H1 (cell line): ENCODE measurements around the gene ZNF624. TPM values are rescaled to one million over a fixed set of nuclear protein-coding genes. Genes with fewer than 3 reads are reported as not detected.

ENCODE experiments used
- CTCF ChIA-PET: fragments of 300-600 bp; sonication (Branson Sonifier 250); formaldehyde crosslinking; loops from one replicate; lab custom pipeline; 2021; ENCODE audit not compliant: partially characterized antibody; lab: Charles Lee
- POLR2A ChIA-PET: fragments of 300-600 bp; sonication (Branson Sonifier 250); formaldehyde crosslinking; loops from one replicate; lab custom pipeline; 2021; ENCODE audit warnings: inconsistent platforms; ENCODE audit not compliant: partially characterized antibody; lab: Charles Lee
- DNase-seq, 2 experiments: peaks; one replicate each; pipeline versions ENCODE4 v3.0.0 to v3.0.0-alpha.2; 2010 to 2022; ENCODE audit warnings: low spot score in 2 of 2, low read depth in 1 of 2, mixed read lengths in 1 of 2
- FAIRE-seq: peaks from 2 replicates; lab custom pipeline; 2011; peaks lifted over from hg19 to GRCh38; lab: Jason Lieb, UNC
- H2AFZ ChIP-seq: 2 replicates; pipeline ENCODE4 v1.8.1; 2012; ENCODE audit warnings: low read length, inconsistent platforms
- H2AK5ac ChIP-seq: 2 replicates; pipeline ENCODE4 v1.6.1; 2013; ENCODE audit warnings: low read depth, low read length
- H2BK120ac ChIP-seq: replicated peaks from 2 replicates; pipeline ENCODE3; 2013; ENCODE audit warnings: low read depth, low read length, inconsistent platforms
- H2BK12ac ChIP-seq: 2 replicates; pipeline ENCODE4 v1.6.1; 2013; ENCODE audit warnings: low read depth, low read length
- H2BK15ac ChIP-seq: 2 replicates; pipeline ENCODE4 v1.6.1; 2013; ENCODE audit warnings: low read length
- H2BK20ac ChIP-seq: 2 replicates; pipeline ENCODE4 v1.6.1; 2013; ENCODE audit warnings: low read length
- H2BK5ac ChIP-seq: 2 replicates; pipeline ENCODE4 v1.6.1; 2013; ENCODE audit warnings: low read depth, low read length
- H3K14ac ChIP-seq: 2 replicates; pipeline ENCODE4 v1.6.1; 2013; ENCODE audit warnings: inconsistent platforms; ENCODE audit not compliant: insufficient read length
- H3K18ac ChIP-seq: 2 replicates; pipeline ENCODE4 v1.6.1; 2013; ENCODE audit warnings: low read length; ENCODE audit errors: extremely low read depth
- H3K23ac ChIP-seq: 2 replicates; pipeline ENCODE4 v1.6.1; 2013; ENCODE audit warnings: inconsistent platforms; ENCODE audit not compliant: insufficient read length
- H3K23me2 ChIP-seq: 2 replicates; pipeline ENCODE4 v1.6.1; 2013; ENCODE audit warnings: low read depth, low read length
- H3K27ac ChIP-seq: 2 replicates; pipeline ENCODE4 v1.6.1; 2011; ENCODE audit warnings: low read depth, low read length, inconsistent platforms
- H3K27me3 ChIP-seq, 4 experiments: replicated peaks in 1 of 4; 1 replicate in 1 of 4; 2 replicates in 3 of 4; pipeline versions ENCODE4 v1.6.1 to v1.8.1; 2011 to 2013; ENCODE audit warnings: low read length in 3 of 4, mild to moderate bottlenecking in 3 of 4, inconsistent platforms in 2 of 4, mixed read lengths in 2 of 4, moderate library complexity in 1 of 4; ENCODE audit not compliant: control insufficient read depth in 3 of 4, insufficient read depth in 3 of 4; ENCODE audit errors: extremely low read depth in 1 of 4
- H3K36me3 ChIP-seq, 4 experiments: 2 replicates each; pipeline versions ENCODE4 v1.6.1 to v1.8.1; 2011 to 2013; ENCODE audit warnings: mild to moderate bottlenecking in 4 of 4, low read length in 3 of 4, moderate library complexity in 2 of 4, control low read depth in 1 of 4, inconsistent platforms in 1 of 4; ENCODE audit not compliant: insufficient read depth in 4 of 4, control insufficient read depth in 2 of 4
- H3K4ac ChIP-seq: replicated peaks from 2 replicates; pipeline ENCODE3; 2013; ENCODE audit warnings: low read length, low read depth, mixed read lengths, inconsistent platforms; ENCODE audit not compliant: insufficient read length
- H3K4me1 ChIP-seq, 4 experiments: replicated peaks in 1 of 4; 1 replicate in 1 of 4; 2 replicates in 3 of 4; pipeline versions ENCODE4 v1.6.1 to v1.8.1; 2011 to 2013; ENCODE audit warnings: low read length in 3 of 4, inconsistent platforms in 2 of 4, mixed read lengths in 1 of 4; ENCODE audit not compliant: insufficient read depth in 4 of 4, control insufficient read depth in 3 of 4
- H3K4me2 ChIP-seq, 2 experiments: 2 replicates each; pipeline versions ENCODE4 v1.6.1 to v1.8.1; 2011 to 2013; ENCODE audit warnings: low read depth in 2 of 2, low read length in 2 of 2, control low read depth in 1 of 2, inconsistent platforms in 1 of 2, mild to moderate bottlenecking in 1 of 2; ENCODE audit not compliant: insufficient read depth in 1 of 2
- H3K4me3 ChIP-seq, 4 experiments: fragments of 200-600, 300-600 bp in 1 of 4; sonication (generic), shearing (Covaris generic), sonication (Bioruptor Twin) in 1 of 4; 2 replicates each; pipeline versions ENCODE4 v1.5.1 to v1.8.1; 2011 to 2016; ENCODE audit warnings: low read length in 4 of 4, low read depth in 3 of 4, control low read depth in 2 of 4, inconsistent platforms in 2 of 4, mild to moderate bottlenecking in 2 of 4, mixed read lengths in 1 of 4, moderate library complexity in 1 of 4; ENCODE audit not compliant: insufficient read depth in 2 of 4; ENCODE audit errors: extremely low read depth in 1 of 4
- H3K56ac ChIP-seq: replicated peaks from 2 replicates; pipeline ENCODE3; 2013; ENCODE audit warnings: low read depth, mild to moderate bottlenecking, mixed read lengths, low read length, inconsistent platforms; ENCODE audit not compliant: insufficient read length
- H3K79me1 ChIP-seq: 2 replicates; pipeline ENCODE4 v1.6.1; 2013; ENCODE audit warnings: low read depth, low read length, control low read depth
- H3K79me2 ChIP-seq, 2 experiments: 2 replicates each; pipeline versions ENCODE4 v1.6.1 to v1.8.1; 2012 to 2013; ENCODE audit warnings: low read length in 2 of 2, mild to moderate bottlenecking in 2 of 2, inconsistent platforms in 1 of 2; ENCODE audit not compliant: insufficient read depth in 2 of 2, control insufficient read depth in 1 of 2
- H3K9ac ChIP-seq, 4 experiments: replicated peaks in 1 of 4; 1 replicate in 1 of 4; 2 replicates in 3 of 4; pipeline versions ENCODE4 v1.6.1 to v1.8.1; 2011 to 2013; ENCODE audit warnings: low read depth in 3 of 4, low read length in 3 of 4, control low read depth in 2 of 4, mild to moderate bottlenecking in 2 of 4, moderate library complexity in 2 of 4, inconsistent platforms in 1 of 4; ENCODE audit errors: extremely low read depth in 1 of 4
- H3K9me3 ChIP-seq, 2 experiments: 2 replicates each; pipeline versions ENCODE4 v1.6.1 to v1.8.1; 2012 to 2013; ENCODE audit warnings: mild to moderate bottlenecking in 2 of 2, moderate library complexity in 2 of 2, control low read depth in 1 of 2, inconsistent platforms in 1 of 2, low read depth in 1 of 2, low read length in 1 of 2, mixed read lengths in 1 of 2; ENCODE audit not compliant: insufficient read depth in 2 of 2
- H4K20me1 ChIP-seq, 2 experiments: replicated peaks in 1 of 2; 2 replicates each; pipeline versions ENCODE3 to v1.8.1; 2011 to 2013; ENCODE audit warnings: inconsistent platforms in 2 of 2, low read length in 2 of 2, mild to moderate bottlenecking in 1 of 2; ENCODE audit not compliant: insufficient read depth in 2 of 2, control insufficient read depth in 1 of 2
- H4K5ac ChIP-seq: 2 replicates; pipeline ENCODE4 v1.6.1; 2013; ENCODE audit warnings: low read length, low read depth, mixed read lengths, inconsistent platforms; ENCODE audit not compliant: insufficient read length
- H4K8ac ChIP-seq: 2 replicates; pipeline ENCODE4 v1.8.0; 2013; ENCODE audit warnings: mild to moderate bottlenecking, moderate library complexity, low read length, inconsistent platforms; ENCODE audit not compliant: insufficient read depth; ENCODE audit errors: extremely low read depth
- H4K91ac ChIP-seq: replicated peaks from 2 replicates; pipeline ENCODE3; 2013; ENCODE audit warnings: low read length, mixed read lengths, inconsistent platforms; ENCODE audit not compliant: insufficient read length
- ASH2L ChIP-seq: fragments of 200-600, 300-600 bp; sonication (generic); IDR thresholded peaks from one replicate; pipeline ENCODE4 v1.7.1; 2017; ENCODE audit warnings: low read length
- BRCA1 ChIP-seq: IDR thresholded peaks from 2 replicates; pipeline ENCODE4 v1.6.1; 2012; ENCODE audit warnings: low read depth, low read length, improper control_type of control experiment
- CBX5 ChIP-seq: fragments of 300-800, 300-1000 bp; sonication (generic); IDR thresholded peaks from 2 replicates; pipeline ENCODE4 v1.7.1; 2016; ENCODE audit warnings: antibody characterized with exemption, low read length, low read depth
- CBX8 ChIP-seq: fragments of 300-800, 300-1000 bp; sonication (generic); IDR thresholded peaks from 2 replicates; pipeline ENCODE4 v1.7.1; 2016; ENCODE audit warnings: low read depth, low read length, borderline replicate concordance
- CEBPB ChIP-seq: IDR thresholded peaks from 2 replicates; pipeline ENCODE4 v1.6.1; 2012; ENCODE audit warnings: low read depth, low read length
- EP300 ChIP-seq, 2 experiments: IDR thresholded peaks; 1 replicate in 1 of 2; 2 replicates in 1 of 2; pipeline ENCODE4 v1.6.1; 2011 to 2012; ENCODE audit warnings: low read depth in 2 of 2, low read length in 2 of 2, mild to moderate bottlenecking in 2 of 2, borderline replicate concordance in 1 of 2, inconsistent platforms in 1 of 2, moderate library complexity in 1 of 2
- PHF8 ChIP-seq: fragments of 200-600 bp; sonication (generic); conservative IDR thresholded peaks from 2 replicates; pipeline ENCODE4 v1.7.1; 2012; ENCODE audit warnings: low read depth, mild to moderate bottlenecking, inconsistent platforms, low read length, moderate library complexity
- RAD21 ChIP-seq, 2 experiments: IDR thresholded peaks in 1 of 2; conservative IDR thresholded peaks in 1 of 2; 2 replicates each; pipeline ENCODE4 v1.6.1; 2011; ENCODE audit warnings: low read depth in 2 of 2, low read length in 2 of 2, improper control_type of control experiment in 1 of 2, inconsistent platforms in 1 of 2, mild to moderate bottlenecking in 1 of 2, moderate library complexity in 1 of 2
- SP1 ChIP-seq: IDR thresholded peaks from 2 replicates; pipeline ENCODE4 v1.6.1; 2011; ENCODE audit warnings: low read depth, low read length
- SP4 ChIP-seq: IDR thresholded peaks from 2 replicates; pipeline ENCODE4 v1.6.1; 2012; ENCODE audit warnings: low read length, inconsistent platforms
- WGBS, 2 experiments: shearing (Covaris generic) in 1 of 2; methylation state at CpG; one replicate each; pipeline versions ENCODE4 v1.1.6 to v1.1.7; 2013 to 2015; ENCODE audit warnings: low lambda C conversion rate in 2 of 2, mixed read lengths in 2 of 2, inconsistent platforms in 1 of 2, low coverage in 1 of 2, missing lambda C conversion rate in 1 of 2; ENCODE audit not compliant: insufficient replicate concordance in 2 of 2, insufficient coverage in 1 of 2, insufficient read length in 1 of 2; ENCODE audit errors: extremely low coverage in 1 of 2, missing lambda C conversion rate in 1 of 2; 5-methylcytosine and 5-hydroxymethylcytosine counted together
- polyA plus RNA-seq, 7 experiments: library from polyadenylated mRNA; depleted of rRNA in 3 of 7; stranded (reverse) in 5 of 7; unstranded in 2 of 7; fragments of >200 nt in 5 of 7; fragments of 200-250 nt in 2 of 7; gene quantifications; 1 replicate in 5 of 7; 2 replicates in 1 of 7; 4 replicates in 1 of 7; pipeline versions ENCODE4 v1.2.1 to v1.2.3, GENCODE V29; 2011 to 2013; ENCODE audit warnings: missing spikeins in 2 of 7, mixed read lengths in 2 of 7
- total RNA-seq: library from RNA; stranded (reverse); fragmentation: NEBNext Ultra II Directional; extraction: Animal tissue kit (Norgen Biotek cat#: 25700); gene quantifications from 2 replicates; pipeline ENCODE4 v1.2.1, GENCODE V29; 2021
- TF ChIP-seq, protein P1 (sequence below): IDR thresholded peaks from 2 replicates; pipeline ENCODE4 v1.6.1; 2012; ENCODE audit warnings: low read length, inconsistent platforms

Gene ZNF624
- total and polyA plus RNA-seq, 2 of the 8 experiments (the other 6 are each of a cell fraction or from before 2014, with no cell fraction given) = 0.39 to 2.5 TPM

DNA sequence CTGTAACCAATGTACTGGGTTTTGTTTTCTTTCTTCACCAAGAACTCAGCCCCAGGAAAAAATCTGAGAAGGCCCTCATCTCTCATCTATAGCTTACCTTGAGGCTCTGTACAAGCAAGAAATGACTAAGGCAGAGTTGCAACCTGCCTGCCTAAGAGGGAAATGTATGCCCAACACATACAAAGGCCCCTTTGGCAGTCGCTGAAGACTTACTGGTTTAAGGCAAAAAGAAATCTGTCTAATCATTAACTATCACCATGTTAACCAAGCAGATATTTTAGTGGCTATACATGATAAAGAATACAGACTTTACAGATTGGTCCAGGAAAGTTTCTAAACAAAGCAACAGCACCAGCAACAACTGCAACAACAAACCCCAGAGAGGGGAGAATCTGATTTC, 14.2 kb downstream of the ZNF624 start:
- Histone ChIP-seq H4K91ac (no peak overlapping the region), H3K36me3 (no peaks in the 10 kb centered on the region), H3K4me3 (no peak overlapping the region), H2BK15ac (no peak overlapping the region), H3K23me2 (no peaks in the 10 kb centered on the region), H3K79me2 (no peaks in the 10 kb centered on the region), H3K79me1 (no peaks in the 10 kb centered on the region), H3K9ac (no peak overlapping the region), H3K4ac (no peak overlapping the region), H3K23ac (no peak overlapping the region), H3K18ac (no peak overlapping the region), H2BK120ac (no peak overlapping the region), H3K27me3 (no peaks in the 10 kb centered on the region), H3K56ac (no peak overlapping the region), H2BK20ac (no peak overlapping the region), H3K14ac (no peak overlapping the region), H4K5ac (no peak overlapping the region), H4K8ac (no peak overlapping the region), H2BK5ac (no peak overlapping the region), H3K27ac (no peak overlapping the region), H4K20me1 (no peaks in the 10 kb centered on the region), H2BK12ac (no peak overlapping the region), H3K4me1 (no peaks in the 10 kb centered on the region), H2AK5ac (no peak overlapping the region), H3K4me2 (no peak overlapping the region), H2AFZ (no peak overlapping the region), H3K9me3 (peaks cover 0 to 3% of the 10 kb centered on the region in 2 experiments; a peak in 2 of 4 replicates)
- no peak for TF ChIP-seq SP4
- no peak for TF ChIP-seq ASH2L
- no peak for TF ChIP-seq PHF8
- no peak for TF ChIP-seq SP1
- no peak for TF ChIP-seq BRCA1
- TF ChIP-seq CEBPB = no peak
- no peak for TF ChIP-seq CBX5
- no peak for TF ChIP-seq CBX8
- TF ChIP-seq EP300 (IDR thresholded peaks at IDR 0.05; ENCODE audit: borderline replicate concordance in 1 of 2, low read depth in 2 of 2, low read length in 2 of 2) = no peak
- TF ChIP-seq, protein P1, sequence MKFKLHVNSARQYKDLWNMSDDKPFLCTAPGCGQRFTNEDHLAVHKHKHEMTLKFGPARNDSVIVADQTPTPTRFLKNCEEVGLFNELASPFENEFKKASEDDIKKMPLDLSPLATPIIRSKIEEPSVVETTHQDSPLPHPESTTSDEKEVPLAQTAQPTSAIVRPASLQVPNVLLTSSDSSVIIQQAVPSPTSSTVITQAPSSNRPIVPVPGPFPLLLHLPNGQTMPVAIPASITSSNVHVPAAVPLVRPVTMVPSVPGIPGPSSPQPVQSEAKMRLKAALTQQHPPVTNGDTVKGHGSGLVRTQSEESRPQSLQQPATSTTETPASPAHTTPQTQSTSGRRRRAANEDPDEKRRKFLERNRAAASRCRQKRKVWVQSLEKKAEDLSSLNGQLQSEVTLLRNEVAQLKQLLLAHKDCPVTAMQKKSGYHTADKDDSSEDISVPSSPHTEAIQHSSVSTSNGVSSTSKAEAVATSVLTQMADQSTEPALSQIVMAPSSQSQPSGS = no peak
- TF ChIP-seq RAD21 (IDR thresholded peaks at IDR 0.05 in 1 of 2, conservative IDR thresholded peaks at IDR 0.05 in 1 of 2; ENCODE audit: low read depth in 2 of 2, low read length in 2 of 2) = no peak
- POLR2A ChIA-PET = no interaction called here
- CTCF ChIA-PET = interaction anchor here (0.7 kb wide), 1 partner anchor 102 kb away, joined by 3 read pairs; no protein-coding TSS in a partner anchor
- no peak for DNase-seq
- WGBS, 2 experiments = 94% methylated on average over 1 of the region's 1 CpG; no CpG with 5 or more reads in 1 of the 2 experiments
- FAIRE-seq = no peak
